K562 (cell line): ENCODE results near the gene BAIAP2. TPM values are rescaled to one million over a fixed set of nuclear protein-coding genes. Genes with fewer than 3 reads are reported as not detected.

Experiments used
- RBM14 ChIP-seq: fragments of 200-400 bp; formaldehyde crosslinking; IDR thresholded peaks from 2 replicates; pipeline ENCODE4 v1.6.1; 2018; ENCODE audit warnings: low read depth, mild to moderate bottlenecking, low read length, moderate library complexity, borderline replicate concordance; ENCODE audit not compliant: insufficient read depth
- SMARCE1 ChIP-seq: fragments of 450-650 bp; IDR thresholded peaks from 2 replicates; pipeline ENCODE4 v1.7.1; 2016; ENCODE audit warnings: mild to moderate bottlenecking
- TEAD1 ChIP-seq, 2 experiments: fragments of 450-650 bp in 1 of 2; sonication (generic) in 1 of 2; formaldehyde crosslinking; IDR thresholded peaks; 2 replicates each; pipeline versions ENCODE4 v1.4.0 to v1.8.0; 2020 to 2022; ENCODE audit warnings: mild to moderate bottlenecking in 2 of 2, missing genetic modification reagents in 1 of 2
- ZBTB17 ChIP-seq: fragments of 450-650 bp; formaldehyde crosslinking; IDR thresholded peaks from 2 replicates; pipeline ENCODE4 v1.4.0; 2020; ENCODE audit warnings: mild to moderate bottlenecking
- ZHX1 ChIP-seq: fragments of 150-350 bp; conservative IDR thresholded peaks from 2 replicates; pipeline ENCODE4 v1.6.1; 2014; ENCODE audit warnings: low read length
- ZNF263 ChIP-seq: sonication (generic); formaldehyde crosslinking; IDR thresholded peaks from 2 replicates; pipeline ENCODE4 v1.8.0; 2022; ENCODE audit warnings: mild to moderate bottlenecking, missing genetic modification reagents, borderline replicate concordance
- ZNF384 ChIP-seq: IDR thresholded peaks from 2 replicates; pipeline ENCODE4 v1.6.1; 2012; ENCODE audit warnings: low read depth, low read length, improper control_type of control experiment
- ZNF655 ChIP-seq: fragments of 250-450 bp; sonication (Bioruptor Pico); IDR thresholded peaks from 2 replicates; pipeline ENCODE4 v1.5.0; 2021
- ZNF740 ChIP-seq, 3 experiments: fragments of 200-800 bp in 1 of 3; sonication (Bioruptor generic) in 1 of 3; sonication (generic) in 1 of 3; formaldehyde crosslinking in 1 of 3; IDR thresholded peaks; 2 replicates each; pipeline versions ENCODE4 v1.6.1 to v1.8.0; 2016 to 2022; ENCODE audit warnings: mild to moderate bottlenecking in 2 of 3, missing compliant biosample characterization in 2 of 3, missing genetic modification characterization in 2 of 3, missing genetic modification reagents in 1 of 3
- polyA plus RNA-seq, 8 experiments: library from polyadenylated mRNA; depleted of rRNA in 4 of 8; stranded (reverse) in 5 of 8; unstranded in 3 of 8; fragments of >200 nt; fragmentation: Nextera tagmentation in 2 of 8; fragmentation: Illumina TruSeq in 1 of 8; extraction: Ambion mirVana in 2 of 8; extraction: Trizol in 1 of 8; gene quantifications; 2 replicates each; pipeline versions ENCODE4 v1.2.1 to v1.2.3, GENCODE V29; 2011 to 2014; ENCODE audit warnings: inconsistent platforms in 1 of 8, missing spikeins in 1 of 8
- total RNA-seq, 7 experiments: library from RNA; depleted of rRNA in 6 of 7; stranded (reverse); fragments of >200 nt in 6 of 7; fragmentation: Illumina TruSeq in 2 of 7; extraction: Trizol in 2 of 7; gene quantifications; 2 replicates each; pipeline versions ENCODE4 v1.2.1 to v1.2.3, GENCODE V29; 2011 to 2021; ENCODE audit warnings: low replicate concordance in 1 of 7

BAIAP2 gene
- total and polyA plus RNA-seq, 9 of the 15 experiments (the other 6 are each of a cell fraction or from before 2014, with no cell fraction given), result 2.3 to 51.6 (median 18.4) TPM

- TF ChIP-seq ZBTB17 (CRISPR knock-in tag) (peak; percentile 67; the same call in 1 of the 2 replicates), ZNF740 (CRISPR knock-in tag; IDR thresholded peaks at IDR 0.05) (peak; percentile 16; the same call in 1 of the 2 replicates), ZNF740 (tag; IDR thresholded peaks at IDR 0.05) (no peak), ZNF655 (CRISPR knock-in tag) (no peak), SMARCE1 (peak; percentile 79), ZNF263 (CRISPR knock-in tag) (peak; percentile 33; the same call in 1 of the 2 replicates), RBM14 (no peak), TEAD1 (CRISPR knock-in tag; IDR thresholded peaks at IDR 0.05) (peak; percentile 29 to 64), ZNF384 (no peak), ZHX1 (no peak)
These were observed 62.4 kb downstream of the BAIAP2 start (continued) for GRCh38 chr17:81097134-81097942.
